KOPT-K1 (cell line): ENCODE data around the gene C9orf85.

Experiments used
- H3K27ac ChIP-seq: fragments of 200-600 bp; sonication (generic); 2 replicates; pipeline ENCODE4 v1.5.1; 2016; ENCODE audit warnings: antibody characterized with exemption, mild to moderate bottlenecking, low read depth, low read length; ENCODE audit not compliant: poor library complexity, severe bottlenecking
- H3K36me3 ChIP-seq: fragments of 200-600 bp; sonication (generic); 2 replicates; pipeline ENCODE4 v1.5.1; 2017; ENCODE audit warnings: antibody characterized with exemption, mild to moderate bottlenecking, low read length, moderate library complexity; ENCODE audit not compliant: insufficient read depth
- H3K9me3 ChIP-seq: fragments of 200-600 bp; sonication (generic); 2 replicates; pipeline ENCODE4 v1.5.1; 2017; ENCODE audit warnings: antibody characterized with exemption, low read length, mild to moderate bottlenecking; ENCODE audit not compliant: insufficient read depth, poor library complexity, severe bottlenecking

The C9orf85 gene

DNA sequence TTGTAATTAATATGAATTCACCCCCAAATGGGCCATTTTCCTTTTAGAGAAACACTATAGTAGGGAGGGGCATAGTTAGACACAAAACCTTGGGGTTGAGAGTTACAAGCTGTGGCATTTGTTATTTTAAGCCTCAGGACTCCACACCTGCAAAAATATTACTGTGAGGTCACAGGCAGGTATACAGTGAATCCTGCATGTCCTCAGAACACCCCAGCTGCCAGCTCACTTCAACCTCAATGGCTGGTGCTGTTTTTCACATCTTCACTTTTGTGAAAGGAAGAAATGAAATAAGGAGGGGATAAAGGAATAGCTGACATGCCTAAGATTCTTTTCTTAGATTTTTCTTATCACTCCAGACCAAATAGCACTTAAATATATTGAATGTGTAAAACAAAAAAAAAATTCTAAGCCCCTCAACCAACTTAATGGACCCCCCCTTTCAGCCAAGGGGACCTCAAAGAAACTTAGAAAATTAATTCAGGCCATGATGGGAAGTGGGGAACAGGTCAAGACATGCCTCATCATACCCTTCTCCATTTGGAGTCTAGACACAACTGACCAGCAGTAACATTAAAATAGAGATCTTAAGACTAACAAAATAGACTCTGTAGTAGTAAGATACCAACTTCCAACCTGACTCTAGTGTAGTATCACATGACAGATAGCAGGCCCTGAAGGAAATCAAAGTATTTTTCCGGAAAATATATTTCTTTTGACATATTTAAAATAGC lies 9.2 kb downstream of the C9orf85 start:
- H3K36me3 ChIP-seq: no peaks in the 10 kb centered on the region; the same call in 1 of the 2 replicates
- H3K9me3 ChIP-seq: no peaks in the 10 kb centered on the region
- H3K27ac ChIP-seq: no peak overlapping the region

DNA sequence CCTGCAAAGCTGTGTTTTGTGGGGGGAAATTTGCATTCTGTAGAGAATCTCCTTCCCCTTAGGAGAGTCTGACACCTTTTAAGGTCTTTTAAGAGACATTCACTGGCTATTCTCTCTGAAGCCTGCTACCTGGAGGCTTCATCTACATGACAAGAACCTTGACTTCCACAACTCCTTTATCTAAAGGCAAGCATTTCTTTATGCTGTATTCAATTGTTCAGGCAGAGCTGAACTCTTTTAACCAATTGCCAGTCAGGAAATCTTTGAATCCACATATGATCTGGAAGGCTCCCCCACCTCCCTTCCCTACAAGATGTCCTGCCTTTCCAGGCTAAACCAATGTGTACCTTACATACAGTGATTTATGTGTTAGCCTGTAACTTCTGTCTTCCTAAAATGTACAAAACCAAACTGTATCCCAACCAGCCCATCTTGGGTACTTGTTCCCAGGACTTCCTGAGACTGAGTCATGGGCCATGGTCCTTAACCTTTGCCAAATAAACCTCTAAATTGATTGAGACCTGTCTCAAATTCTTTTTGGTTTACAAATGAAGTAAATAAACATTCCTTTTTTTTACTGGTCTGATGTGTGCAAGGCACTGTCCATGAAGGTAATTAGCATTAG lies 9.9 kb downstream of the C9orf85 start:
- Histone ChIP-seq H3K9me3 (no peaks in the 10 kb centered on the region), H3K36me3 (no peaks in the 10 kb centered on the region; the same call in 1 of the 2 replicates), H3K27ac (no peak overlapping the region)

DNA sequence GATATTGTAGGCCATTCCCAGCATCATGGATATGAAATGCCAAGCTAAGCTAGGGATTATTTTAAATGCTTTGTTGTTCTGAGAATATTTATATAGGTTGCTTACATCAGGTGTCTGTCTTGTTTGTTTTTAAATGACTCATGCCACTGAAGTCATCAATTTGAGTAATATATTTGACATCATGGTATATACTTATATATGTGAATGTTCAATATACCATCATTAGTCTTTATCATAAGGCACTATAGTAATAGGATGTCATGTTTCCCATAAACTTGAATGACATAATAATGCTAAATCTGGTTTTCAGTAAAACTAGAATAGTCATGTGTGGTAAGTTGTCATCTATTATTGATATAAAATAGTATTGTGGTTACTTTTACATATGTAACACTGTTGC lies 13.1 kb downstream of the C9orf85 start:
- Histone ChIP-seq H3K27ac (no peak overlapping the region), H3K36me3 (no peaks in the 10 kb centered on the region; the same call in 1 of the 2 replicates), H3K9me3 (no peaks in the 10 kb centered on the region)

DNA sequence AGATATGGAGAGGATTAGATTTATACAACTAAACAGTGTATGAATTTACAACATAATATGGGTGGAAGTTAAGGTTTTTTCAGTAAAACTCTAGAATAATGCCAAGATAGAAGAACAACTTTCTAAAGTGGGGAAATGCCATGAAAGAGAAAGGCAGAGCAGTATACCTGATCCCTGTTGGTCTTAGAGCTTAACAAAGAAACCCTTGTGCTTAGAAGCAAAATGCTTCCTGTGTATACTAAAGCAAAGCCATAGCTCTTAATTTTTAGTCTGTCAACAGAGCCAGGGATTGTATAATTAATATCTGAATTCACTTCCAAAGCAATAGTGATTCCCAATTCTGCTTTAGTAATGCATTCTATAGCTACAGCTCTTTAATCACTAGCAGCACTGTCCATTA lies 14.4 kb downstream of the C9orf85 start:
- no peak overlapping the region for H3K27ac ChIP-seq
- H3K9me3 ChIP-seq: no peaks in the 10 kb centered on the region

DNA sequence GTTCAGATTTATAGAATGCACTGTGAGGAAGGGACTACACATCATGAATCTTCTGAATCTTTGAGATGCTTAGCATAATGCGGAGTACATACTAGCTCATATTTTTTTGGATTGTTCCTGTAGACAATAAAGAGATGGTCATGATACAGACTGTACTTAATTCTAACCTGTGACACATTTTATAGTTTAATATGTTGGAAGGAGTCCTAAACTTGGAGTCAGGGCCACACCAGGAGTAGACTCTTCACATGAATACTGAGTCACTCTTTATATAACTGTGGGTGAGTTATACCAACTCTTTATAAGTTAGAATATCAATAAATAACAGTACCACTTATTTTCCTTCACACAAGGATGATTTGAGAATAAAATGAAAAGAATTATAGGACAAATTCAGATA lies 16.9 kb downstream of the C9orf85 start:
- H3K36me3 ChIP-seq: no peaks in the 10 kb centered on the region
- H3K27ac ChIP-seq: no peak overlapping the region

More for the DNA sequence above, 14.4 kb downstream of the C9orf85 start:
- H3K36me3 ChIP-seq: no peaks in the 10 kb centered on the region; the same call in 1 of the 2 replicates

DNA sequence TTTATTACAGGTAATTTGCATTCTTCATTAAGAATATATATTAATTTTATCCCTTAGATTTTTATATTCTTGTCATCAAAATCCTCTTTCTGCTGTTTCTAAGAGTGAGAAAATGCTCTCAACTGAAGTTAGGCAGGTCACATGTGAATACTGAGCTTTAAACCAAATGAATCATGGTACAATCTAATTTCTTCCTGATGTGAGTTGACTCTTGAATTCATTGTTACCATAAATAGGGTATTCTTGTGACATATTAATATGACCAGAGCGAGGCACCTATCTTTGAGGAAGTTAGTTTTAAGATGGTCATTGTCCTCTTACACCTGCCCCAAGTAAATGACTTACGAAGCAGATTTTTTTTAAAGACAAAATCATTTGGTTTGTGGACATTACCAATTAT lies 17.4 kb downstream of the C9orf85 start:
- H3K36me3 ChIP-seq: no peaks in the 10 kb centered on the region
- no peaks in the 10 kb centered on the region for H3K9me3 ChIP-seq
- H3K27ac ChIP-seq: no peak overlapping the region

More for the DNA sequence above, 16.9 kb downstream of the C9orf85 start:
- H3K9me3 ChIP-seq: no peaks in the 10 kb centered on the region

DNA sequence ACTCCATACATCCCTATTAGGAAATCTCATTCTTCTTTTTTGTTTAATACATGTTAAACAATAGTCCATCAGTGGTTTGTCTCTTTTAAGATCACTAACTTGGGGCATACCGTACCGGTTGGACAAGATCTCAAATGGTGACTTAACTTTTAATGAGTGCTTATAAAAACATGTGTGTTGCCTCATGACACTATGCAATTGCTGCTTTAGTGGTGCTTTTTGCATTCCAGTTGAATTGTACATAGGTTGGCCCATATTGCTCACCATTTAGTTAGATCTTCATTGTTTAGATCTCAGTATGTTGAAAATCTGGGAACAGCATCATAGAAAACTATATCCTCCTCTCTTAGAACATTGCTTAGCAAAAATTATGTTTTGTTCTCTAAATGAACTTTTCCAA lies 17.8 kb downstream of the C9orf85 start:
- no peaks in the 10 kb centered on the region for H3K36me3 ChIP-seq
- H3K27ac ChIP-seq: no peak overlapping the region
- no peaks in the 10 kb centered on the region for H3K9me3 ChIP-seq

DNA sequence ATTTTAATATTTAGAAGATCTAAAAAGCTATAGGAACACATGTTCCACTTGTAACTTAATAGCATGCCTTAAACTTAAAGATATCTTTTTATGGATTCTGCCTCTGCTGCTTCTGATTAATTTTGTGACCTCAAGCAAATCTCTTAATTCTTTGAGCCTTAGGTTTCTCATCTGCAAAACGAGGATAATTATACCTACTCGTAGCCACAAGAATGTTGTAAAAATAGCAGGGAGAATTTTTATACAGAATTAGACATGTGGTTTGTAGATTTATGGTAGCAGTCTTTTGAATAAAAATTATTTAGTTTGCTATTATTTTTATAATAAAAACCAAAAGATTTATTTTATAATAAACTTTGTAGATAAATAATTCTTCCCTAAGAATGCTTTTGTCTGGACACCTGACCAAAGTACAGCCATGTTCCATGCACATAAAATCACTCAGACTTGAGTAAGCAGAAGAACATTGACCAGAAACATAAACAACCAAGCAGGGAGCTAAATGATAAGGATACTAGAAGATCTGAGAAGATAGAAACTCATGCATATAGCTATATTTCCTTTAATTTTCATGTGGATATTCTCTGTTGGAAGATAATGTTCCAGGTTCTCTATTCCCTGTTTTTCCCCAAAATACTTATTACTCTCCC lies 18.5 kb downstream of the C9orf85 start:
- no peak overlapping the region for H3K27ac ChIP-seq
- H3K36me3 ChIP-seq: no peaks in the 10 kb centered on the region
- H3K9me3 ChIP-seq: no peaks in the 10 kb centered on the region

DNA sequence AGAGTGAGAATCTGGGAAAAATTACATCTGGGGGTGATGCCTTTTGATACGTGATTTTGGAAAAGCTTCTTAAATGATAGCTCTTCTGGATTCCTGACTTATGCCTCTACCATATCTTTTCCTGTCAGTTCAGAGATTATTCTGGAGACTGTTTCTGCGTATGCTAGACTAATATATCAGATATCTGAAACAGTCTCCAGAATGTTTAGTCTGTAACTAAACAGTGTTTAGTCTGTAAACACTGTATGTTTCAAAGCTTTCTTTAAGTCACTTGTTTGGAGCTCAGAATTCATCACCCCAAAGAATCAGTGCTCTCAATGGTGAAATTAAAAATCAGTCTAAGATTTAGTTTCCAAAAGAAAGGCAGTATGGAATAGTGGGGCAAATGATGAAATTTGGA lies 19.7 kb downstream of the C9orf85 start:
- no peaks in the 10 kb centered on the region for H3K36me3 ChIP-seq
- H3K9me3 ChIP-seq: no peaks in the 10 kb centered on the region
- H3K27ac ChIP-seq: no peak overlapping the region

DNA sequence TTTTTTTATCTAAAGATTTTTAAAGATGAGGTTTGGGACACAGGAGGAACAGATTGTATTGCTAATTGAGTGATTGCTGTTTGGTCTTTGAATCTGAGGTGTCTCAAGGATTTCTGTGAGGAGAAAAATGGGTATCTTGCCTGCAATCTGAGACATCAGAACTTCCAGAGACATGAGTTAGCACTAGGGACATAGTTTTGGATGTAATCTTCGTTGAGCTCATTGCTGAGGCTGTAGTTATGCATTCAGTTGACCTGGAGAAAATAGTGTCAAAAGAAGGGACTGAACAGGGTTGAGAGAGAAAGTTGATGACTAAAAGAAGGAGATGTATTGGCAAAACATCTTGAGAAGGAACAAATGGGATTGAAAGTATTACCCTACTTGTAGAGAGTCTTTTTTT lies 24.6 kb downstream of the C9orf85 start:
- Histone ChIP-seq H3K9me3 (no peaks in the 10 kb centered on the region), H3K36me3 (no peaks in the 10 kb centered on the region), H3K27ac (no peak overlapping the region)

DNA sequence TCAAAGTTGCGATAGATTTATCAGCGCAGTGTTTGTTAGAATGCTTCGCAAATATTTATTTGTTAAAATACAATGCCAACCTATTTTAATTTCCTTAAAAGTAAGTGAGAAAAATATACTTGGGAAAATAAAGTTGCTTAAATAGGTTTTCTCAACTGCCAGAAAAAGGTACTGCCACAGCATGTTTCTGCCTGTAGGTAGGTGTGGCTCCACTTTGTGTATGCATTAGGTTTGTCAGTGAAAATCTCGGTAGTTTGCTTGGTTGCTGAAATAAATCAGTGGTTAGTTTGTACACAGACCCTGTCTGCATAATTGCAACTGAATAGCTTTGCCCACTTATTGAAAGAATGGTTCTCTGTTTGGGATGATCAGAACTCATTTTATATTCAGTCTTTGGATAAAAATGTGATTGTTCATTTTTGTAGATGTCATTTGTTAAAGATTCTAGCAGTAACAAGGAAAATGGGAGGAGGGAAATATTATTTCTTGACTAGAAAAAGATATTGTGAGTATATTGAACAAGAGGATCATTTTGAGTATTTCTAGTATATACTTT lies 25.7 kb downstream of the C9orf85 start:
- Histone ChIP-seq H3K27ac (no peak overlapping the region), H3K9me3 (no peaks in the 10 kb centered on the region), H3K36me3 (no peaks in the 10 kb centered on the region)

DNA sequence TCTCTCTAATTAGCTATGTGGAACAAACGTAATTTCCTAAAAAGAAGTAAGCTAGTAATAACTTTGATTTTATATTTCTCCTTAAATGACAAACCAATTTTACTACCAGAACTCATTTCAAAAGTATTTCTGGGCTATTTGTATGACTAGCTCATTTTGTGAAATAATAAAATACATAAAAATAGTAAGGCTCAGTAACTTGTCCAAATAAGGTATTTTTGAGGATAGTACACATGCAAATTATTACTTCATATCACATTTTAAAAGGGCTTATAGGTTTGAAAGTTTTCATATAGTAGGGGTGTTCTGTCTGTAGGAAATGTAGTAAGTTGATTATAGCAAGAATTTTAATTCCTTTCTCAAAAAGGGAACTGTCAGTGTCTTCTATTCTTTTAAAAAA lies 26.5 kb downstream of the C9orf85 start:
- Histone ChIP-seq H3K9me3 (no peaks in the 10 kb centered on the region), H3K27ac (no peak overlapping the region), H3K36me3 (no peaks in the 10 kb centered on the region)

DNA sequence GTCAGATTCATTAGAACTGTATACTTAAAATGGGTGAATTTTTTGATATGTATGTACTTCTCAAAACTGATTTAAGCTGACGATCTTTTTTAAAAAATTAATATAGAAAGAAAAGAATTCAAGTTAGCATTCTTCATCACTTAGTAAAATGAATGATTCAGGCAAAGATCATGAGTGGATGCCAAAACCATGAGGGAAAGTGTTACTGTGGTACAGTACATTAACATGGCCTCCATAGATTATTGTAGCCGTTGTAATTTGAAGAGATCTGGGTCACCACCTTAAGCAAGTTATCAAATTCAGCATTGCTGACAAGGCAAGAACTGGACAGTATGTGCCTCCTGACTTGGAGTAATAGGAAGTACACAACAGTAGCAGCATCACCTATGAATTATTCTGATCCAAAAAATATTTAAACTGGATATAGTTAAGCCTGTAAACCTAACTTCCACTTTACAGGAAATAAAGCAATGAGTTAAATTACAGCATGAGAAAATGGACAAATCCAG lies 29.7 kb downstream of the C9orf85 start:
- no peaks in the 10 kb centered on the region for H3K36me3 ChIP-seq
- H3K27ac ChIP-seq: no peak overlapping the region

DNA sequence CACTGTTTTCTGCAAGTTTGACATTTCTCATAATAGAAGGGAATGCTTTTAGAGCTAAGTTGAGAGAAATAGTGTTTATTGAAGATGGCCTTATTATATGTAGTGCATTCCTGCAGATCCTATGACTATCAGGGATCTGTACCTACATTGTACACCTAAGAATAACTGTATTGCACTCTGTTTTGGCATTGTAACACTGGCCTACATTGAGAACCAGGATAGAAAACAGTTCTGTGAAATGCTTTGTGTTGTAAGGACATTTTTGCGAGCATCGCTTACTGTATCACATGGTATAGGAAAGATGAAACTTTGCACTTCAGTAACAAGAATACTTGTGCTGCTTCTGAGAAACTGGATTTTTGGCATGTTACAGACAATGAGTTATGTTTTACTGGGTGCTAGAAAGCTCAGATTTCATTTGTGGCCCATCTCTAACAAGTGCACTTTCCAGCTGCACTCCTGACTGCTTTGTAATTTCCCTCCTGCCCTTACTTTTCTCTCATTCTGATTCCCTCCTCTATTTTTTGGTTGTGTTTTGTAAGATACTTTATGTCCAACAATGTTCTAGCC lies 30.6 kb downstream of the C9orf85 start:
- H3K27ac ChIP-seq: no peak overlapping the region
- H3K36me3 ChIP-seq: no peaks in the 10 kb centered on the region
- no peaks in the 10 kb centered on the region for H3K9me3 ChIP-seq

More for the DNA sequence above, 29.7 kb downstream of the C9orf85 start:
- no peaks in the 10 kb centered on the region for H3K9me3 ChIP-seq
